Smooth muscle cell (in vitro differentiated cells): ENCODE measurements around the gene ACVRL1. TPM values are rescaled to one million over a fixed set of nuclear protein-coding genes. Genes with fewer than 3 reads are reported as not detected.

Experiments used
- DNase-seq: peaks from one replicate; lab custom pipeline; 2025; ENCODE audit not compliant: unreplicated experiment; lab: John Stamatoyannopoulos, UW
- H2AFZ ChIP-seq: fragments of 200-600 bp; sonication (generic); 2 replicates; pipeline ENCODE4 v1.6.0; 2016; ENCODE audit warnings: antibody characterized with exemption, low read depth, mild to moderate bottlenecking
- H3F3A ChIP-seq: fragments of 200-600 bp; sonication (generic); 2 replicates; pipeline ENCODE4 v1.6.0; 2017; ENCODE audit warnings: antibody characterized with exemption, low read depth
- H3K27ac ChIP-seq: fragments of 200-600 bp; sonication (generic); 2 replicates; pipeline ENCODE4 v1.5.1; 2016; ENCODE audit warnings: low read depth, mild to moderate bottlenecking
- H3K27me3 ChIP-seq: fragments of 200-600 bp; sonication (generic); 2 replicates; pipeline ENCODE4 v1.6.1; 2016; ENCODE audit warnings: low read depth, mild to moderate bottlenecking
- H3K36me3 ChIP-seq: fragments of 200-600 bp; sonication (generic); 2 replicates; pipeline ENCODE4 v1.5.1; 2016; ENCODE audit warnings: low read depth
- H3K4me1 ChIP-seq: fragments of 200-600 bp; sonication (generic); 2 replicates; pipeline ENCODE4 v1.5.1; 2016; ENCODE audit warnings: low read depth
- H3K4me2 ChIP-seq: fragments of 200-600 bp; sonication (generic); 2 replicates; pipeline ENCODE4 v1.6.0; 2016; ENCODE audit warnings: mild to moderate bottlenecking
- H3K4me3 ChIP-seq: fragments of 200-600 bp; sonication (generic); 2 replicates; pipeline ENCODE4 v1.5.1; 2016; ENCODE audit warnings: mild to moderate bottlenecking
- H3K79me2 ChIP-seq: fragments of 200-600 bp; sonication (generic); 2 replicates; pipeline ENCODE4 v1.6.0; 2016; ENCODE audit warnings: low read depth, mild to moderate bottlenecking
- H3K9ac ChIP-seq: fragments of 200-600 bp; sonication (generic); 2 replicates; pipeline ENCODE4 v1.6.0; 2016; ENCODE audit warnings: low read depth
- H3K9me3 ChIP-seq: fragments of 200-600 bp; sonication (generic); replicated peaks from 2 replicates; pipeline ENCODE4 v1.5.1; 2016; ENCODE audit warnings: low read depth
- H4K20me1 ChIP-seq: fragments of 200-600 bp; sonication (generic); 2 replicates; pipeline ENCODE4 v1.6.0; 2016; ENCODE audit warnings: low read depth
- WGBS: methylation state at CpG from one replicate; pipeline ENCODE4 v1.1.7; 2016; ENCODE audit warnings: low lambda C conversion rate; 5-methylcytosine and 5-hydroxymethylcytosine counted together
- polyA plus RNA-seq: library from polyadenylated mRNA; unstranded; fragments of >200 nt; fragmentation: Nextera tagmentation; extraction: Ambion mirVana; gene quantifications from 2 replicates; pipeline ENCODE4 v1.2.1, GENCODE V29; 2016
- total RNA-seq: library from RNA; depleted of rRNA; stranded (reverse); fragments of >200 nt; gene quantifications from 2 replicates; pipeline ENCODE4 v1.2.3, GENCODE V29; 2014
- TF ChIP-seq, protein P1 (sequence below): fragments of 200-600 bp; sonication (generic); IDR thresholded peaks from 2 replicates; pipeline ENCODE4 v1.5.1; 2017; ENCODE audit warnings: borderline replicate concordance, mild to moderate bottlenecking, antibody characterized with exemption; ENCODE audit not compliant: insufficient read depth, poor library complexity, severe bottlenecking

The ACVRL1 gene
- total and polyA plus RNA-seq, 2 experiments from 2014 or later, result 8.4 to 10.4 TPM

GRCh38 chr12:51889216-51890132 lies 17.8 kb upstream of the ACVRL1 start:
- H3K4me1 ChIP-seq, result no peaks in the 10 kb centered on the region
- no peaks in the 10 kb centered on the region for H3K36me3 ChIP-seq
- H3K9ac ChIP-seq, result no peak overlapping the region
- no peak for DNase-seq
- H3K27me3 ChIP-seq, result no peaks in the 10 kb centered on the region
- TF ChIP-seq, protein P1, sequence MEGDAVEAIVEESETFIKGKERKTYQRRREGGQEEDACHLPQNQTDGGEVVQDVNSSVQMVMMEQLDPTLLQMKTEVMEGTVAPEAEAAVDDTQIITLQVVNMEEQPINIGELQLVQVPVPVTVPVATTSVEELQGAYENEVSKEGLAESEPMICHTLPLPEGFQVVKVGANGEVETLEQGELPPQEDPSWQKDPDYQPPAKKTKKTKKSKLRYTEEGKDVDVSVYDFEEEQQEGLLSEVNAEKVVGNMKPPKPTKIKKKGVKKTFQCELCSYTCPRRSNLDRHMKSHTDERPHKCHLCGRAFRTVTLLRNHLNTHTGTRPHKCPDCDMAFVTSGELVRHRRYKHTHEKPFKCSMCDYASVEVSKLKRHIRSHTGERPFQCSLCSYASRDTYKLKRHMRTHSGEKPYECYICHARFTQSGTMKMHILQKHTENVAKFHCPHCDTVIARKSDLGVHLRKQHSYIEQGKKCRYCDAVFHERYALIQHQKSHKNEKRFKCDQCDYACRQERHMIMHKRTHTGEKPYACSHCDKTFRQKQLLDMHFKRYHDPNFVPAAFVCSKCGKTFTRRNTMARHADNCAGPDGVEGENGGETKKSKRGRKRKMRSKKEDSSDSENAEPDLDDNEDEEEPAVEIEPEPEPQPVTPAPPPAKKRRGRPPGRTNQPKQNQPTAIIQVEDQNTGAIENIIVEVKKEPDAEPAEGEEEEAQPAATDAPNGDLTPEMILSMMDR, result peak; percentile 18
- no peak overlapping the region for H3K4me2 ChIP-seq
- H3K79me2 ChIP-seq, result no peaks in the 10 kb centered on the region
- no peaks in the 10 kb centered on the region for H4K20me1 ChIP-seq
- no peak overlapping the region for H2AFZ ChIP-seq
- H3K4me3 ChIP-seq, result no peak overlapping the region
- H3F3A ChIP-seq, result peaks cover 7% of the 10 kb centered on the region
- WGBS, result 87% methylated on average over 21 of the region's 21 CpGs
- H3K27ac ChIP-seq, result no peak overlapping the region
- H3K9me3 ChIP-seq, result no peaks in the 10 kb centered on the region

- TF ChIP-seq, protein P1, result no peak
- WGBS, result 92% methylated on average over 2 of the region's 2 CpGs
- Histone ChIP-seq H3K27me3 (no peaks in the 10 kb centered on the region), H4K20me1 (no peaks in the 10 kb centered on the region), H3K79me2 (no peaks in the 10 kb centered on the region), H3K9ac (no peak overlapping the region), H3F3A (peaks cover 7% of the 10 kb centered on the region), H3K9me3 (no peaks in the 10 kb centered on the region), H3K4me2 (no peak overlapping the region), H3K36me3 (no peaks in the 10 kb centered on the region), H3K4me3 (no peak overlapping the region), H3K27ac (no peak overlapping the region), H3K4me1 (no peaks in the 10 kb centered on the region), H2AFZ (no peak overlapping the region)
- DNase-seq, result no peak
Observed at GRCh38 chr12:51890133-51890464, 17.2 kb upstream of the ACVRL1 start.

DNA sequence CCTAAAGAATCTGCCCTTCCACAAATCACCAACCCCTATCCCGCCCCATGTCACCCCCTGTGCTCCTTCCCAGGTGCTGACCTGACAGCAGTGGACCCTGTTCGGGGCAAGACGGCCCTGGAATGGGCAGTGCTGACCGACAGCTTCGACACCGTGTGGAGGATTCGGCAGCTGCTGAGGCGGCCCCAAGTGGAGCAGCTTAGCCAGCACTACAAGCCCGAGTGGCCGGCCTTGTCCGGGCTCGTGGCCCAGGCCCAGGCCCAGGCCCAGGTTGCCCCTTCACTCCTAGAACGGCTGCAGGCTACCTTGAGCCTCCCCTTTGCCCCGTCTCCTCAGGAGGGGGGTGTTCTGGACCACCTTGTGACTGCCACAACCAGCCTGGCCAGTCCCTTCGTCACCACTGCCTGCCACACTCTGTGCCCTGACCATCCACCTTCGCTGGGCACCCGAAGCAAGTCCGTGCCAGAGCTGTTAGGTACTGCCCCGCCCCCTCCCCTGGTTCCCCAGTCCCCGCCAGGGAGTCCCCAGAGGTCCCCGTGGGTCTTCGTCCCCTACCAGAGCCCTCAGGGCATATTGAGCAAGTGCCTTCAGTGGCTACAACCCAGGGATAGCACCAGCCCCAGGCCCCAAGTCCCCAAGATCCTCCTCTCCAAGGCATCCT lies 16.7 kb upstream of the ACVRL1 start:
- H3K4me1 ChIP-seq, result no peaks in the 10 kb centered on the region
- no peaks in the 10 kb centered on the region for H3K27me3 ChIP-seq
- 89% methylated on average over 21 of the region's 22 CpGs for WGBS
- H3K36me3 ChIP-seq, result no peaks in the 10 kb centered on the region
- peaks cover 7% of the 10 kb centered on the region for H3F3A ChIP-seq
- no peak overlapping the region for H3K4me2 ChIP-seq
- H3K27ac ChIP-seq, result no peak overlapping the region
- H2AFZ ChIP-seq, result no peak overlapping the region
- H3K79me2 ChIP-seq, result no peaks in the 10 kb centered on the region
- no peaks in the 10 kb centered on the region for H3K9me3 ChIP-seq
- no peak for DNase-seq
- no peaks in the 10 kb centered on the region for H4K20me1 ChIP-seq
- TF ChIP-seq, protein P1, result no peak
- H3K9ac ChIP-seq, result no peak overlapping the region
- H3K4me3 ChIP-seq, result no peak overlapping the region
